ENCODE results near the gene DRD1. TPM values are rescaled to one million over a fixed set of nuclear protein-coding genes. Genes with fewer than 3 reads are reported as not detected.
"Not testable (repeated sequence)": the region's sequence is repeated elsewhere in the genome, so short reads cannot be mapped to it uniquely, and the experiment has no call there.

The DRD1 gene
- total RNA-seq, 1 experiment from 2014 or later: 0.06 TPM

GRCh38 chr5:175424594-175424993, 19.4 kb downstream of the DRD1 start:
- DNase-seq (ENCODE audit: low read depth): not testable (repeated sequence)

GRCh38 chr5:175422058-175422457, 21.9 kb downstream of the DRD1 start:
- DNase-seq (ENCODE audit: low read depth): no peak

GRCh38 chr5:175420383-175420782, 23.6 kb downstream of the DRD1 start:
- no peak for DNase-seq (ENCODE audit: low read depth)

GRCh38 chr5:175418251-175418650, 25.7 kb downstream of the DRD1 start:
- peak; percentile 29 for DNase-seq (ENCODE audit: low read depth)

- DNase-seq (ENCODE audit: low read depth): no peak
Measured at GRCh38 chr5:175417384-175417783, 26.6 kb downstream of the DRD1 start.

GRCh38 chr5:175415303-175415702, 28.7 kb downstream of the DRD1 start:
- no peak for DNase-seq (ENCODE audit: low read depth)

- no peak for DNase-seq (ENCODE audit: low read depth)
Measured at GRCh38 chr5:175410926-175411325, 33.1 kb downstream of the DRD1 start.

GRCh38 chr5:175406300-175406699, 37.7 kb downstream of the DRD1 start:
- no peak for DNase-seq (ENCODE audit: low read depth)

- not testable (repeated sequence) for DNase-seq (ENCODE audit: low read depth)
Measured at GRCh38 chr5:175397590-175398297, 46.2 kb downstream of the DRD1 start.

GRCh38 chr5:175395430-175395829, 48.6 kb downstream of the DRD1 start:
- DNase-seq (ENCODE audit: low read depth): not testable (repeated sequence)

- no peak for DNase-seq (ENCODE audit: low read depth)
Measured at GRCh38 chr5:175394601-175395000, 49.4 kb downstream of the DRD1 start.

- no peak for DNase-seq (ENCODE audit: low read depth)
Measured at GRCh38 chr5:175393897-175394296, 50.1 kb downstream of the DRD1 start.

- no peak for DNase-seq (ENCODE audit: low read depth)
Measured at GRCh38 chr5:175392236-175392635, 51.7 kb downstream of the DRD1 start.

GRCh38 chr5:175390352-175391083, 53.5 kb downstream of the DRD1 start:
- DNase-seq (ENCODE audit: low read depth): no peak

Other genes with a start within 250 kb of the DRD1 start
- gene SFXN1, start 34.4 kb upstream of the DRD1 start, total RNA-seq (2014; rRNA removed; shearing (Covaris generic)): 139 and 168 TPM in 2 replicates
- gene HRH2, start 213.9 kb upstream of the DRD1 start, total RNA-seq (2014; rRNA removed; shearing (Covaris generic)): 0.29 and 1.0 TPM in 2 replicates